ENCODE measurements around the gene MTA2.

DNA sequence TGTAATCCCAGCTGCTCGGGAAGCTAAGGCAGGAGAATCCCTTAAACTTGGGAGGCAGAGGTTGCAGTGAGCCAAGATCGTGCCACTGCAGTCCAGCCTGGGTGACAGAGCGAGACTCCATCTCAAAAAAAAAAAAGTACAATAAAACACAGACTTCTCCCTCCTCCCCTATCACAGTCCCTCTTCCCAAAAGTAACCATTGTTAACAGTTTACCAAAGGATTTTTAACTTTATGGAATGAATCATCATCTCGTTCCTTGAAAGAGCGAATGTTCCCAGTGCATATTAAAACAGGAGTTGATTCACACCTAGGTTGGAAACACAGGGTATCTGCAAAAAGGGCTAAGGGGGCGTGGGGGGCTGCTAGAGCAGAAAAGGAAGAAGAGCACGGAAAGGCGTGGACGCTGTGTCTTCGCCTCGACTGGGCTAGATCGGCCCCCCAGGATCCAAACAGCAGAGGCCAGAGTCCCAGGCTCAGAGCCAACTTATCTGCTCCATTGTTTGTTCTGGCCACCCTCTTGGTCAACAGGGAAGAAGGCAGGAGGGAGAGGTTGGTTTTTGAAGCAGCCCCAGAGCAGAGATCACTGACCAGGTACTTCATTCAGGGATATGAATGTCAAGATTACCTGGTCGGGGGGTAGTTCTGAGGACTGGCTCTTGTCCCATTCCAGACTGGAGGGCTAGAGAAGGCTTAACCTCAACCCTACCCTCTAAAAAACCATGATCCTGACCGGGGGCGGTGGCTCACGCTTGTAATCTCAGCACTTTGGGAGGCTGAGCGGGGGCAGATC is 52.9 kb downstream of the MTA2 start:
- TF ChIP-seq CTCF (conservative IDR thresholded peaks at IDR 0.05 in 1 of 2, IDR thresholded peaks at IDR 0.05 in 1 of 2; ENCODE audit: extremely low read depth in 1 of 2, insufficient read depth in 1 of 2, low read depth in 1 of 2, low read length in 2 of 2) (no peak), EZH2 (IDR thresholded peaks at IDR 0.05; ENCODE audit: borderline replicate concordance, low read length) (no peak)

Data from mammary epithelial cell (primary cell).